ENCODE measurements around the gene COBL.

COBL gene

GRCh38 chr7:51228386-51228958 is 88.1 kb downstream of the COBL start:
- H3K36me3 Mint-ChIP-seq (ENCODE audit: low read depth): no peaks in the 10 kb centered on the region
- TF ChIP-seq CTCF (IDR thresholded peaks at IDR 0.05; ENCODE audit: unreplicated experiment in 3 of 3): no peak
- no peak overlapping the region for H3K4me3 Mint-ChIP-seq
- H3K27me3 Mint-ChIP-seq (ENCODE audit: low read depth): peaks cover 9% of the 10 kb centered on the region
- no peak overlapping the region for H3K27ac Mint-ChIP-seq
- peaks cover 19% of the 10 kb centered on the region for H3K4me1 Mint-ChIP-seq
- H3K9me3 Mint-ChIP-seq: no peaks in the 10 kb centered on the region

- Mint-ChIP-seq H3K4me3 (no peak overlapping the region), H3K36me3 (ENCODE audit: low read depth) (no peaks in the 10 kb centered on the region), H3K27me3 (ENCODE audit: low read depth) (peaks cover 9% of the 10 kb centered on the region), H3K27ac (no peak overlapping the region), H3K4me1 (peaks cover 13% of the 10 kb centered on the region), H3K9me3 (no peaks in the 10 kb centered on the region)
- no peak for TF ChIP-seq CTCF (IDR thresholded peaks at IDR 0.05; ENCODE audit: unreplicated experiment in 3 of 3)
Observed at GRCh38 chr7:51227861-51228260, 88.7 kb downstream of the COBL start.

GRCh38 chr7:51226916-51227535 is 89.6 kb downstream of the COBL start:
- Mint-ChIP-seq H3K27me3 (ENCODE audit: low read depth) (peaks cover 9% of the 10 kb centered on the region), H3K36me3 (ENCODE audit: low read depth) (no peaks in the 10 kb centered on the region), H3K9me3 (no peaks in the 10 kb centered on the region), H3K27ac (no peak overlapping the region), H3K4me1 (peaks cover 12% of the 10 kb centered on the region), H3K4me3 (no peak overlapping the region)
- TF ChIP-seq CTCF (IDR thresholded peaks at IDR 0.05; ENCODE audit: unreplicated experiment in 3 of 3): no peak

- Mint-ChIP-seq H3K4me3 (no peak overlapping the region), H3K36me3 (ENCODE audit: low read depth) (no peaks in the 10 kb centered on the region), H3K27ac (no peak overlapping the region), H3K4me1 (peaks cover 12% of the 10 kb centered on the region), H3K27me3 (ENCODE audit: low read depth) (peaks cover 9% of the 10 kb centered on the region), H3K9me3 (no peaks in the 10 kb centered on the region)
- no peak for TF ChIP-seq CTCF (IDR thresholded peaks at IDR 0.05; ENCODE audit: unreplicated experiment in 3 of 3)
Observed at GRCh38 chr7:51226063-51226755, 90.4 kb downstream of the COBL start.

GRCh38 chr7:51224811-51225595 is 91.6 kb downstream of the COBL start:
- H3K27ac Mint-ChIP-seq: no peak overlapping the region

More at GRCh38 chr7:51224811-51225595, 91.6 kb downstream of the COBL start:
- H3K4me3 Mint-ChIP-seq: no peak overlapping the region
- no peaks in the 10 kb centered on the region for H3K36me3 Mint-ChIP-seq (ENCODE audit: low read depth)
- peaks cover 5% of the 10 kb centered on the region for H3K27me3 Mint-ChIP-seq (ENCODE audit: low read depth)
- no peak for TF ChIP-seq CTCF (IDR thresholded peaks at IDR 0.05; ENCODE audit: unreplicated experiment in 3 of 3)
- no peaks in the 10 kb centered on the region for H3K9me3 Mint-ChIP-seq
- H3K4me1 Mint-ChIP-seq: peaks cover 5% of the 10 kb centered on the region
